ENCODE measurements around the gene RNFT2. TPM values are rescaled to one million over a fixed set of nuclear protein-coding genes. Genes with fewer than 3 reads are reported as not detected.

Gene RNFT2
- total RNA-seq, 1 experiment from 2014 or later, result 12.6 TPM

- H4K20me1 ChIP-seq (ENCODE audit: low read length), result no peaks in the 10 kb centered on the region
- TF ChIP-seq EZH2 (IDR thresholded peaks at IDR 0.05; ENCODE audit: low read length, unreplicated experiment), result no peak
- no peak for TF ChIP-seq EZH2phosphoT487 (IDR thresholded peaks at IDR 0.05; ENCODE audit: borderline replicate concordance, low read length)
- no peak for TF ChIP-seq CTCF (conservative IDR thresholded peaks at IDR 0.05; ENCODE audit: low read depth, low read length)
- BruUV-seq (replicated peaks), result no TSS peak
- no peak overlapping the region for H3K4me3 ChIP-seq (ENCODE audit: low read length)
- H3K9me3 ChIP-seq (ENCODE audit: low read length), result no peaks in the 10 kb centered on the region
- POLR2A ChIA-PET (ENCODE audit: unreplicated experiment), result no interaction called here
- CTCF ChIA-PET, result interaction anchor here (0.6 kb wide), 1 partner anchor 38 kb away, joined by 3 read pairs; no protein-coding TSS in a partner anchor
- no peaks in the 10 kb centered on the region for H3K9me2 ChIP-seq (replicated peaks; ENCODE audit: low read length)
- no peak overlapping the region for H3K27ac ChIP-seq (ENCODE audit: low read length)
- H3K79me2 ChIP-seq (ENCODE audit: low read length), result no peaks in the 10 kb centered on the region
- no peak for DNase-seq
- no peaks in the 10 kb centered on the region for H3K27me3 ChIP-seq (ENCODE audit: low read length)
- H2AFZ ChIP-seq (ENCODE audit: low read length), result no peak overlapping the region
- H3K4me1 ChIP-seq (ENCODE audit: insufficient read depth, low read length), result no peaks in the 10 kb centered on the region
- no peak for ATAC-seq
- H3K4me2 ChIP-seq (ENCODE audit: low read length), result no peak overlapping the region
- intact Hi-C loops (cut with micrococcal nuclease), result no loop called here
- H3K9ac ChIP-seq (ENCODE audit: low read length), result no peak overlapping the region
- no peaks in the 10 kb centered on the region for H3F3A ChIP-seq (ENCODE audit: low read length, unreplicated experiment)
- no peaks in the 10 kb centered on the region for H3K36me3 ChIP-seq (ENCODE audit: low read depth, low read length)
These were observed 95.4 kb downstream of the RNFT2 start for GRCh38 chr12:116833474-116833873.

GRCh38 chr12:116835484-116835883, 97.4 kb downstream of the RNFT2 start:
- H3K4me1 ChIP-seq (ENCODE audit: insufficient read depth, low read length), result no peaks in the 10 kb centered on the region
- no peaks in the 10 kb centered on the region for H3K36me3 ChIP-seq (ENCODE audit: low read depth, low read length)
- no peaks in the 10 kb centered on the region for H3F3A ChIP-seq (ENCODE audit: low read length, unreplicated experiment)
- H3K9me2 ChIP-seq (replicated peaks; ENCODE audit: low read length), result no peaks in the 10 kb centered on the region
- H3K79me2 ChIP-seq (ENCODE audit: low read length), result no peaks in the 10 kb centered on the region
- H3K9me3 ChIP-seq (ENCODE audit: low read length), result no peaks in the 10 kb centered on the region
- intact Hi-C loops (cut with micrococcal nuclease), result no loop called here
- H3K4me2 ChIP-seq (ENCODE audit: low read length), result no peak overlapping the region
- POLR2A ChIA-PET (ENCODE audit: unreplicated experiment), result no interaction called here
- H3K27me3 ChIP-seq (ENCODE audit: low read length), result no peaks in the 10 kb centered on the region
- no peak for TF ChIP-seq CTCF (conservative IDR thresholded peaks at IDR 0.05; ENCODE audit: low read depth, low read length)
- TF ChIP-seq EZH2 (IDR thresholded peaks at IDR 0.05; ENCODE audit: low read length, unreplicated experiment), result no peak
- no peak for TF ChIP-seq EZH2phosphoT487 (IDR thresholded peaks at IDR 0.05; ENCODE audit: borderline replicate concordance, low read length)
- H3K4me3 ChIP-seq (ENCODE audit: low read length), result no peak overlapping the region
- no peak for DNase-seq
- BruUV-seq (replicated peaks), result no TSS peak
- H4K20me1 ChIP-seq (ENCODE audit: low read length), result no peaks in the 10 kb centered on the region
- H3K27ac ChIP-seq (ENCODE audit: low read length), result no peak overlapping the region
- ATAC-seq, result no peak
- no peak overlapping the region for H3K9ac ChIP-seq (ENCODE audit: low read length)
- no peak overlapping the region for H2AFZ ChIP-seq (ENCODE audit: low read length)
- CTCF ChIA-PET, result no interaction called here

- Histone ChIP-seq H3K27me3 (ENCODE audit: low read length) (no peaks in the 10 kb centered on the region), H2AFZ (ENCODE audit: low read length) (no peak overlapping the region), H3K4me1 (ENCODE audit: insufficient read depth, low read length) (no peaks in the 10 kb centered on the region), H4K20me1 (ENCODE audit: low read length) (no peaks in the 10 kb centered on the region), H3K36me3 (ENCODE audit: low read depth, low read length) (no peaks in the 10 kb centered on the region), H3K9me3 (ENCODE audit: low read length) (no peaks in the 10 kb centered on the region), H3K27ac (ENCODE audit: low read length) (no peak overlapping the region), H3K9ac (ENCODE audit: low read length) (no peak overlapping the region), H3K4me2 (ENCODE audit: low read length) (no peak overlapping the region), H3K9me2 (replicated peaks; ENCODE audit: low read length) (no peaks in the 10 kb centered on the region), H3K4me3 (ENCODE audit: low read length) (no peak overlapping the region), H3F3A (ENCODE audit: low read length, unreplicated experiment) (no peaks in the 10 kb centered on the region), H3K79me2 (ENCODE audit: low read length) (no peaks in the 10 kb centered on the region)
- POLR2A ChIA-PET (ENCODE audit: unreplicated experiment), result no interaction called here
- BruUV-seq (replicated peaks), result no TSS peak
- ATAC-seq (no peak), DNase-seq (no peak)
- CTCF ChIA-PET, result no interaction called here
- TF ChIP-seq EZH2phosphoT487 (IDR thresholded peaks at IDR 0.05; ENCODE audit: borderline replicate concordance, low read length) (no peak), CTCF (conservative IDR thresholded peaks at IDR 0.05; ENCODE audit: low read depth, low read length) (no peak), EZH2 (IDR thresholded peaks at IDR 0.05; ENCODE audit: low read length, unreplicated experiment) (no peak)
- intact Hi-C loops (cut with micrococcal nuclease), result no loop called here
These were observed 99.0 kb downstream of the RNFT2 start for GRCh38 chr12:116837097-116837496.

Data from PC-3 (cell line).